ENCODE results near the gene CCSER1.

Gene CCSER1

DNA sequence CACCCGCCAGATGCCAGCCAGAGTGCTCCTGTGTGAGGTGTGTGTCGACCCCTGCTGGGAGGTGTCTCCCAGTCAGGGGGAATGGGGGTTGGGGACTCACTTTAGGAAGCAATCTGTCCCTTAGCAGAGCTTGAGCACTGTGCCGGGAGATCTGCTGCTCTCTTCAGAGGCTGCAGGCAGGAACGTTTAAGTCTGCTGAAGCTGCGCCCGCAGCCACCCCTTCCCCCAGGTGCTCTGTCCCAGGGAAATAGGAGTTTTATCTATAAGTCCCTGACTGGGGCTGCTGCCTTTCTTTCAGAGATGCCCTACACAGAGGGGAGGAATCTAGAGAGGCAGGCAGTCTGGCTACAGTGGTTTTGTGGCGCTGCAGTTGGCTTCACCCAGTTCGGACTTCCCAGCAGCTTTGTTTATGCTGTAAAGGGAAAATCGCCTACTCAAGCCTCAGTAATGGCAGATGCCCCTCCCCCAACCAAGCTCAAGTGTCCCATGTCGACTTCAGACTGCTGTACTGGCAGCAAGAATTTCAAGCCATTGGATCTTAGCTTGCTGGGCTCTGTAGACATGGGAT lies 80.8 kb downstream of the CCSER1 start:
- Histone ChIP-seq H3K9ac (no peak overlapping the region), H3K4me2 (no peak overlapping the region), H3K4me3 (no peak overlapping the region), H4K20me1 (no peaks in the 10 kb centered on the region), H3K9me3 (replicated peaks in 1 of 11) (no peaks in the 10 kb centered on the region), H3K36me3 (no peaks in the 10 kb centered on the region), H3K27ac (no peak overlapping the region), H3K4me1 (no peaks in the 10 kb centered on the region), H3K27me3 (no peaks in the 10 kb centered on the region)
- TF ChIP-seq Cebpa-rat (IDR thresholded peaks at IDR 0.05), result no peak

DNA sequence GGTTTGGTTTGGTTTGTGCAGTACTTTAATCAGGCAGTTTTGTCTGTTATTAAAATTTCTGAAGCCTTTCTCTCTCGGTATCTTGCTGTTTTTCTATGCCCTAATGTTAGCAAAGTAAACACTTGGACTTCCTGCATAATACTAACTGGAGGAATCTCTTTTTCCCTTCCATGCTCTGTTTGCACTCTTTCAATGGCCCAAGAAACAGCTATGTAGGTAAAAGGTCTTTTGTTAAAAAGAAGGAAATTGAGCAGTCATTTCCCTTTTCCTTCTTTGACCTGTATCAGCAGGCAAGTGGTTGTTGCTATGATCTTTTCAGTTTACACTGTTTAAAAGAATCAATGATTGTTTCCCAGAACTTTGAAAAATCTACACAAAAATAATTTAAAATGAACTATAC lies 82.7 kb downstream of the CCSER1 start:
- Histone ChIP-seq H3K36me3 (no peaks in the 10 kb centered on the region), H3K27me3 (no peaks in the 10 kb centered on the region), H3K9ac (no peak overlapping the region), H3K27ac (no peak overlapping the region), H3K4me3 (no peak overlapping the region), H3K9me3 (replicated peaks in 1 of 11) (no peaks in the 10 kb centered on the region), H3K4me2 (no peak overlapping the region), H4K20me1 (no peaks in the 10 kb centered on the region), H3K4me1 (no peaks in the 10 kb centered on the region)
- TF ChIP-seq Cebpa-rat (IDR thresholded peaks at IDR 0.05), result no peak

- H3K4me2 ChIP-seq, result no peak overlapping the region
- H3K27ac ChIP-seq, result no peak overlapping the region
- H3K36me3 ChIP-seq, result no peaks in the 10 kb centered on the region
- H4K20me1 ChIP-seq, result no peaks in the 10 kb centered on the region
- H3K9ac ChIP-seq, result no peak overlapping the region
- H3K4me3 ChIP-seq, result no peak overlapping the region
- H3K4me1 ChIP-seq, result no peaks in the 10 kb centered on the region
- TF ChIP-seq Cebpa-rat (IDR thresholded peaks at IDR 0.05), result no peak
- H3K27me3 ChIP-seq, result no peaks in the 10 kb centered on the region
- no peaks in the 10 kb centered on the region for H3K9me3 ChIP-seq (replicated peaks in 1 of 11)
These were observed 84.0 kb downstream of the CCSER1 start for GRCh38 chr4:90211174-90211573.

DNA sequence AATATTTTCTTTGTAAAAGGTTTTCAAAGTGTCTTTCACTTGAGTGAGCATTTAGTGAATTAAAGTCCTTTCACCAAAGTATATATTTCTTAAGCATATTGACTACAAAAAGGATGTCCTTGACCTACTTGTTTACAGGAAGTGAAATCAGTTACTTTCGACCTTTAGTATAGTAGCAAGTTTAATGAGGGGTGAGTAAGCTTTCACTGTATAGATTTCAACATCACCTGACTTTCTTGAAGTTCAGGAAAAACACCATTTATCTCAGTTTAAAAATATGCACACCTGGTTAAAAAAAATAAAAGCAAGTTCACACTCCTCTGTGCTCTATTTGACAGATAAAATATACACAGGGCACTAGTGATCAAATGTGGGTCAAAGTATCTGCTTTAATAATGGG lies 88.1 kb downstream of the CCSER1 start:
- Histone ChIP-seq H3K27me3 (no peaks in the 10 kb centered on the region), H3K9ac (no peak overlapping the region), H3K9me3 (replicated peaks in 1 of 11) (no peaks in the 10 kb centered on the region), H3K4me3 (no peak overlapping the region), H3K4me1 (no peaks in the 10 kb centered on the region), H3K4me2 (no peak overlapping the region), H3K36me3 (no peaks in the 10 kb centered on the region), H3K27ac (no peak overlapping the region), H4K20me1 (no peaks in the 10 kb centered on the region)
- TF ChIP-seq Cebpa-rat (IDR thresholded peaks at IDR 0.05), result no peak

- H3K36me3 ChIP-seq, result no peaks in the 10 kb centered on the region
- H3K9me3 ChIP-seq (replicated peaks in 1 of 11), result no peaks in the 10 kb centered on the region
- H3K27me3 ChIP-seq, result no peaks in the 10 kb centered on the region
- H3K27ac ChIP-seq, result no peak overlapping the region
- TF ChIP-seq Cebpa-rat (IDR thresholded peaks at IDR 0.05), result no peak
- H3K4me2 ChIP-seq, result no peak overlapping the region
- no peak overlapping the region for H3K4me3 ChIP-seq
- H4K20me1 ChIP-seq, result no peaks in the 10 kb centered on the region
- H3K9ac ChIP-seq, result no peak overlapping the region
- H3K4me1 ChIP-seq, result no peaks in the 10 kb centered on the region
These were observed 92.6 kb downstream of the CCSER1 start for GRCh38 chr4:90219822-90220221.

GRCh38 chr4:90220459-90220858 lies 93.3 kb downstream of the CCSER1 start:
- H3K4me3 ChIP-seq, result no peak overlapping the region
- no peak for TF ChIP-seq Cebpa-rat (IDR thresholded peaks at IDR 0.05)
- H3K36me3 ChIP-seq, result no peaks in the 10 kb centered on the region
- H4K20me1 ChIP-seq, result no peaks in the 10 kb centered on the region
- no peaks in the 10 kb centered on the region for H3K4me1 ChIP-seq
- no peak overlapping the region for H3K9ac ChIP-seq
- no peaks in the 10 kb centered on the region for H3K27me3 ChIP-seq
- H3K27ac ChIP-seq, result no peak overlapping the region
- H3K9me3 ChIP-seq (replicated peaks in 1 of 11), result no peaks in the 10 kb centered on the region
- H3K4me2 ChIP-seq, result no peak overlapping the region

DNA sequence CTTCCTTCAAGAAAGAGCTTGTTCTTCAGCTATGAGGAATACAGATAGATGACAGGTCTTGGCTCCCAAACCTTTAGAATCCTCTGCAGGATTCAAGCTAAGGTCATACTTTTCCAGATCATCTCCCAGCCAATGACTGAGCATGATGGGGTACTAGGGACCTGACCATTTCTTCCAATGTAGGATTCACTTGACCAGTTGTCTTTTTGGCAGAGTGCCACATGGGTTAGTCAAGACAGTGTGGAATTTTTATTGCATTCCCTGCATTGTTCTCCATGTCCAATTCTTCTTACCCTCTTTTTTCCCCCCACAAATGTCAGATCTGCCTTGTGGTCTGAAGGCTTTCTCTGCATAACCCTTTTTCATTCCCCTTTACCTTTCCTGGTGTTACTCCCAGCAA lies 99.5 kb downstream of the CCSER1 start:
- H3K27ac ChIP-seq, result no peak overlapping the region
- no peak for TF ChIP-seq Cebpa-rat (IDR thresholded peaks at IDR 0.05)
- no peak overlapping the region for H3K4me3 ChIP-seq
- H3K9me3 ChIP-seq (replicated peaks in 1 of 11), result no peaks in the 10 kb centered on the region; a peak in 1 of 22 replicates
- no peaks in the 10 kb centered on the region for H3K27me3 ChIP-seq
- no peak overlapping the region for H3K9ac ChIP-seq
- H3K4me2 ChIP-seq, result no peak overlapping the region
- H4K20me1 ChIP-seq, result no peaks in the 10 kb centered on the region
- no peaks in the 10 kb centered on the region for H3K4me1 ChIP-seq
- no peaks in the 10 kb centered on the region for H3K36me3 ChIP-seq

- Histone ChIP-seq H3K4me2 (no peak overlapping the region), H3K27ac (no peak overlapping the region), H3K27me3 (no peaks in the 10 kb centered on the region), H3K4me1 (no peaks in the 10 kb centered on the region), H4K20me1 (no peaks in the 10 kb centered on the region), H3K4me3 (no peak overlapping the region), H3K36me3 (no peaks in the 10 kb centered on the region), H3K9ac (no peak overlapping the region), H3K9me3 (replicated peaks in 1 of 11) (no peaks in the 10 kb centered on the region; a peak in 1 of 22 replicates)
- TF ChIP-seq Cebpa-rat (IDR thresholded peaks at IDR 0.05), result no peak
These were observed 100.0 kb downstream of the CCSER1 start for GRCh38 chr4:90227177-90227576.

GRCh38 chr4:90234916-90235547 lies 107.8 kb downstream of the CCSER1 start:
- H3K27me3 ChIP-seq, result no peaks in the 10 kb centered on the region
- H3K4me2 ChIP-seq, result no peak overlapping the region
- H3K36me3 ChIP-seq, result no peaks in the 10 kb centered on the region
- H3K27ac ChIP-seq, result no peak overlapping the region
- no peak overlapping the region for H3K4me3 ChIP-seq
- H3K9me3 ChIP-seq (replicated peaks in 1 of 11), result no peaks in the 10 kb centered on the region
- H3K9ac ChIP-seq, result no peak overlapping the region
- no peaks in the 10 kb centered on the region for H3K4me1 ChIP-seq
- no peak for TF ChIP-seq Cebpa-rat (IDR thresholded peaks at IDR 0.05)
- no peaks in the 10 kb centered on the region for H4K20me1 ChIP-seq

- H3K27ac ChIP-seq, result no peak overlapping the region
- H3K4me1 ChIP-seq, result no peaks in the 10 kb centered on the region
- no peaks in the 10 kb centered on the region for H3K27me3 ChIP-seq
- H3K36me3 ChIP-seq, result no peaks in the 10 kb centered on the region
- H3K9ac ChIP-seq, result no peak overlapping the region
- H3K9me3 ChIP-seq (replicated peaks in 1 of 11), result no peaks in the 10 kb centered on the region
- H3K4me2 ChIP-seq, result no peak overlapping the region
- H3K4me3 ChIP-seq, result no peak overlapping the region
- H4K20me1 ChIP-seq, result no peaks in the 10 kb centered on the region
- no peak for TF ChIP-seq Cebpa-rat (IDR thresholded peaks at IDR 0.05)
These were observed 110.7 kb downstream of the CCSER1 start for GRCh38 chr4:90237751-90238530.

Measured in BLaER1 treated with 17β-estradiol and CSF1 and Interleukin-3, amounts not matched to agents 10 nM and 100 nM (cell line).